RPMI7951 (cell line): ENCODE data around the gene CHN2. TPM values are rescaled to one million over a fixed set of nuclear protein-coding genes. Genes with fewer than 3 reads are reported as not detected.

Experiments used
- DNase-seq: peaks from one replicate; pipeline ENCODE4 v3.0.0-alpha.2; 2012; ENCODE audit warnings: low read depth
- total RNA-seq: library from RNA; depleted of rRNA; stranded (reverse); fragments of >200 nt; shearing (Covaris generic); gene quantifications from 2 replicates; pipeline ENCODE4 v1.2.3, GENCODE V29; 2014

The CHN2 gene
- total RNA-seq, 1 experiment from 2014 or later = 0.36 TPM

DNA sequence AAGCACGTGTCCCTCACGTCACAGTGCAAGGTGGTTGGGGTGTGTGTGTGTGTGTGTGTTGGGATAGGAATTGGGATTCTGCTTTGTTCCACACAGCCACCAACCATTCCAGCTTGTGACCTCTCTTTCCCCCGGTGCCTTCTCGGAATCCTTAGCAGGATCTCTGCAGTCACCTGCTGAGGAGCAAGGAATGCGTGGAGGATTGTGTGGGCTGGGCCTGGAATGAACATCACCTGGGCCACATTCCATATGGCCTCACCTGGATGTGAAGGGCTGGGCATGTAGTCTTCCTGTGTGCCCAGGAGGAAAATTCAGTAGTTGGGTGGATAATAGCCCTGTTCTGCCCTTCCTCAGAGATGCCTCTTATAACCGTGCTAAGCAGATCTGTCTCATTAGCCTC is 113.8 kb downstream of the CHN2 start:
- DNase-seq = no peak

DNA sequence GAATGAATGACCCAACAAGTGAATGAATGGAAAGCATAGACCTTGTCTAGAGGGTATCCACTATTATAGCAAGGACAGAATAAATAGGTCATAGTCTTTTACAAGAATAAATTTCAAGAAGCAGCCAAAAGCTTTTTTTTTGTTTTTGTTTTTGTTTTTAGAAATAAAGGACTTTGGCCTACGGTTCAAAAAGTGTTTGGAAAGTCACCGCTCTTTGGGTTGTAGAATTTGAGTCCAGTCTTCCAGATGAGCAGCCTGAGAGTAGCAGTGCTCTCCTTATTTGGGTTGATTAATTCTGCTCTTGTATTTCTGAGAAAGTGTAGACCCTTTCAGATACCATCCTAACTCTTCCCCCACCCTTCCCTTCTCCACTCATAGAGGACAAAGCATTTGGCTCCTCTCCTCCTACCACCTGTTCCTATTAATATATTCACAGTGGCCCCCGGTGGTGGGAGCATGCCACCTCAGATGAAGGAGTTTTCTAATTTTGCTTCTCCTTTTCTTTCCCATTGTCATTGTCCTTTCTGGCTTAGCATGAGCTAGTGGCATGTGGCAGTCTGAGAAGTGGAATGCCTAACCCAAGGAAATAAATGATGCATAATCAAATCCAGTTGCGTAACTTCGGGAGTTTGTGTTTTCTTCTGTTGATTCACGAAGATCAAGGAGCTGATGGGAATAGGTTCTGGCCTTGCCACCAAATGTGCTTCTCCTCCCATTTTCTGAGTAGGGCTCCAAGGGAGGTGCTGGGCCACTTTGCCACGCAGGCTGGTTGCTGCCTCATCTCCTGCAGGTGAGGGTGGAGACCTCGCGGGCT is 114.7 kb downstream of the CHN2 start:
- no peak for DNase-seq

DNA sequence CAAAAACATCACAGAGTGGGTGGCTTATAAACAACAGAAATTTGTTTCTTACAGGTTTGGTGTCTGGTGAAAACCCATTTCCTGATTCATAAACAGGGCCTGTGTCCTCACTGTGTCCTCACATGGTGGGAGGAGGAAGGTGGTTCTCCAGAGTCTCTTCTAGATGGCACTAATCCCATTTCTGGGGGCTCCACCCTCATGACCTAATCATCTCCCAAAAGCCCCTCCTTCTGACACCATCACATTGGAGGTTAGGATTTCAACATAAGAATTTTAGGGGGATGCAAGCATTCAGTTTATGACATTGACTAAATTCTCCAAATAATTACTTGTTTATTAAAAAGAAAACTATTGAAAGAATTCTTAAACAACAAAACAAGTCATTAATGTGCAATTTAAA is 116.0 kb downstream of the CHN2 start:
- DNase-seq = no peak

GRCh38 chr7:29311314-29311713 is 116.7 kb downstream of the CHN2 start:
- no peak for DNase-seq

- DNase-seq = no peak
Measured at GRCh38 chr7:29314148-29314547, 119.6 kb downstream of the CHN2 start.

DNA sequence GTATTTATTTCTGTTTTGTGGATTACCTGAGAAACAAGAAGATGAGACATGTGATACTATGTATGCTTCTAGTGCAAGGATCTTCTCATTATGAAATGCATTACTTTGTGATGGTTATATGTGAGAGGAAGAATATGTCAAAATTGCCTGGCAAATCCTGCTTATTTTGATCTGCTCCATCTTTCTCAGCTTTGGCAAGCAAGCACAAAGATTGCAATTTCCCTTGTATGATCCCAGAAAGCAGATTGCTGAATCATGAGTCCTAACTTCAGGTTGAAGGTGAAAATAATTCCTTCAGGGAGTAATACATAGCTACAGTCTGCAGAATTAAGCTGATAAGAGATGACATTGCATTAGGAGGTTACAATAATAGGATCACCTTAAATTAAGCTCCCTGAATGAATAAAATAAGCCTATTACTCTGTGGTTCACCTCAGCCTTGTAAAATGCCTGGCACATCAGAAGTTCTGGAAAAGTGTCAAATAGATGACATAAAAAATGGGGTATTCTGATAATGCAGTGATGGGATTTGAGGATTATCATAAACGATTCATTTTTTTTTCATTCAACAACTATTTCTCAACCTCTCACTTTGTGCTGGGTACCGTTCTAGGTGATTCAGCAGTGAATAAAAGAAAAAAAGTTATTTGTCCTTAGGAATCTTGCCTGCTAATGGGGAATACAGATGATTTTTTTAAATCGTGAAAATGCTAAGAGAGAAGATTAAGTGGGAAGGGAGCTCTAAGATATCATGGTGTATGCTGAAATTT is 120.7 kb downstream of the CHN2 start:
- DNase-seq = no peak

DNA sequence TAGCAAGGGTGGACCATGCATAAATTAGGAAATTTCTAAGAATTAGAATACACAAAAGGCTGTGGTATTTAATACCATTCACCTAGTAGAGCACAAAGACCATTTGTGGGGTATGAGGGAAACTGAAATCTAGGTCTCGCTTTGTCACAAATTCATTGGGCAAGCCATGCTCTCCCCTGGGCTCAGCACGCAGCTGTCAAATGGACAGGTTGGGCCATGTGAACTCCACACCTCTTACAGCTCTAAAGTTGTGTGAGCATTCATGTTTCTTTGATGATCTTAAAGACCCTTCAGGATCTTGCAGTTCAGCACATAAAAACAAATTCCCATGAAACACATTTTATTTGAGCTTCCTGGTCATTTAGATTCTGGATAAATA is 121.3 kb downstream of the CHN2 start:
- DNase-seq = no peak

- no peak for DNase-seq
Measured at GRCh38 chr7:29316926-29317325, 122.4 kb downstream of the CHN2 start.

- no peak for DNase-seq
Measured at GRCh38 chr7:29318853-29319718, 124.5 kb downstream of the CHN2 start.

DNA sequence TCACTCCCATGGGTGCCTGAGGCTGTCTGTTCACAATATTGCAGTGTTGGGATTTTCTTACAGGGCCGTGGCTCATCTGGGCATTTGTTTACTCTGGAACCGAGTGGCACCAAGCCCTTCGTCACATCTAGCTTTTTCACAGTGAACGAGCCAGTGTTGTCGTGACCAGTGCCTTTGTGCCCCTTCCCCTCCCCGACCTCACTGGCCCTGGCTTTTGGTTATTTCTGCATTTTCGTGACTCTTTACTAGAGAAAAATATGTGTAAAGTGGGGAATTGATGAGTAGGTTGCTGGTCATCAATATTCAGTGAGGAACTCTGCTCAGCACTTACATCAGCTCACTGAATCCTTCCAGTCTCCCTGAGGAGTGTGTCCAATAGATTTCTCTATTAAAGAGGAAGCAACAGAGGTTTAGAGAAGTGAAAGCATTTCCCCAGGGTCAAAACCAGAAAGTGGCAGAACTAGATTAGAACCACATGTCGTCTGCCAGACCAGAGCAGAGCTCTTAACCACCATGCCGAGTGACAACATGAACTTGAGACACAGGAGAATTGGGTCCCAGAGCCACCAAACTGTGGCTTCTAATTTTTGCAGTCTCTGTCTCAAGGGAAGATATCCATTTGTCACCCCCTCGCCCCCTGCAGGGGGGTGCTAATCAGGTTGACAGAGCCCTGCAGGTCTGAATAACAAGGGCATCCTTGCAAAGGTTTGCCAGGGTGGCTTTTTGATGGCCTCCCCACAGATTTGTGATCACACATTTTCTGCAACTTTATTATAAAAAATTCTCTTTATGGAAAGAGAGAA is 125.3 kb downstream of the CHN2 start:
- DNase-seq = peak; percentile 42

DNA sequence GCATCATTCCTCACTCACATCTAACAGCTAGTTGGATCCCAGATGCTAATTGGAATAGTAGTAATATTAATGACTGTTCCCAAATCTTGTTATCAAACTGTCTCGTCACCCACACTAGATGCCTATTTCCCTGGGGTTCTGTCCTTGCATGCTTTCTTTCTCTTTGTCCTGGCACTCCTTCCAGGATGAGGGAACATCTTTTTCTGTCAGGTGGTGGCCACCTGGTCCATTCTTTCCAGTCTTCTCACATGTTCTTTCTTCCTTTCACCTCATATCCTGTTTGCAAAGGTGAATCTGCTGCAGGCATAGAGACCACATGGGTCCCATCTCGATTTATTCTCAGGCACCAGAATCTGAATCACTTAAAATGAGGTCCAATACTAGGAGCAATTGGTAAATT is 126.0 kb downstream of the CHN2 start:
- DNase-seq = no peak

DNA sequence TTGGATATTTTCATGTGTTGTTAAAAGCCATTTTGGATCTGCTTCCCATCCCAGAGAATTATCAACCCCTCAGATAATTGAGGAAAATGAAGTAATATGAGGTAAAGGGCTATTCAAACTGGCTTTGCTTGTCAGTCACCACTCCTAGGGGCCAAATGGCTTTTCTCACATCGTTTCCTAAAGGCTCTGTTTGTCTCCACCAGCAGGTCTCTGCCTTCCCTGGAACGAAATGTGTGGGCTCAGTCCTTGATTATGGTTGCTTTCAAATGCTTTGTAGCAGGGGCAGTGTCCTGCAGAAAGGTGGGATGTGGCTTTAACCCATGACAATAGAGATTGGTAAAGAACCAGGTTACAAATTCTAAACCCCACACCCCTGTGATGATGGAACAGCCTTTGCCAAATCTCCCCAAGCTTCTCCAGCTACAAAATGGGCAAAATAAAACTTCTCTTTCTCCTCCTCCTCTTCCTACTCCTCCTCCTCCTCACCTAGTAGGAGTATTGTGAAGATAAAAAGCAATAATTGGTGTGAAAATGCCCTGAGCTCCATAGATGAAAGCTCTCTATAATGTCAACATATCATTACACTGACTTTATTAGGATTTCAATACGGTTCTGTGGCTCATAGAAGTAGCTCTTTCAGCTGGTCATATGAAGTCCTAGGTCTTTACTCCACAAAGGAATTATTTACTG is 127.6 kb downstream of the CHN2 start:
- DNase-seq = no peak

- no peak for DNase-seq
Measured at GRCh38 chr7:29325476-29325875, 130.9 kb downstream of the CHN2 start.

- no peak for DNase-seq
Measured at GRCh38 chr7:29326864-29327263, 132.3 kb downstream of the CHN2 start.

- no peak for DNase-seq
Measured at GRCh38 chr7:29327455-29327854, 132.9 kb downstream of the CHN2 start.

GRCh38 chr7:29328045-29328444 is 133.5 kb downstream of the CHN2 start:
- no peak for DNase-seq

GRCh38 chr7:29328811-29329210 is 134.2 kb downstream of the CHN2 start:
- no peak for DNase-seq

GRCh38 chr7:29329686-29330085 is 135.1 kb downstream of the CHN2 start:
- no peak for DNase-seq

GRCh38 chr7:29330136-29330535 is 135.6 kb downstream of the CHN2 start:
- DNase-seq = no peak

DNA sequence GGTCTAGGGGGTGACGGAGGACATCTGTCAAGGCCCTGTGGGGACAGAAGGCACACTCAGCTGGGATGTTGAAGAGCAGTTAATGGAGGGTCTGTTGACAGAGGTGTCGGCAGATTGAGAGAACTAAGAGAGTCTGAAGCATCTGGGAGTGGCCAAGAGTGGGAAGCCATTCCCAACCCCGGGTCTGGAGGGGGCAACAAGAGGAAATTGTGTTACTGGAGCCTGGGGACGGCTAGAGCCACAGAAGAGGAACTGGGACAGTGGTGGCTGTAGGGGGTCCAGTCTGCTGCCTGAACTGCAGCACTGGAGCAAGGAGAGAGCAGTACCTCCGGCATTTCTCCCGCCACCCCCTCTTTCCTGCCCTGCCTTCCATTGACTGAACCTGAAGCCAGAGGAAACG is 136.6 kb downstream of the CHN2 start:
- DNase-seq = no peak
